G401.6 (cell line): ENCODE results near the gene NBPF12.
"Not testable (repeated sequence)": the region's sequence is repeated elsewhere in the genome, so short reads cannot be mapped to it uniquely, and the experiment has no call there.

ENCODE experiments used
- FAIRE-seq: peaks from 2 replicates; lab custom pipeline; 2012; peaks lifted over from hg19 to GRCh38; lab: Jason Lieb, UNC

NBPF12 gene

GRCh38 chr1:146938242-146938902 lies at the start of gene NBPF12:
TSS of gene NBPF12 (plus strand) at chr1:146938324. CDS start at chr1:146960144, 21,820 bp downstream.
- peak; percentile 83 for FAIRE-seq

- FAIRE-seq = not testable (repeated sequence)
These were observed 46.8 kb upstream of the NBPF12 start for GRCh38 chr1:146891355-146891754.

GRCh38 chr1:146892331-146892730 lies 45.8 kb upstream of the NBPF12 start:
- not testable (repeated sequence) for FAIRE-seq

- FAIRE-seq = not testable (repeated sequence)
These were observed 30.4 kb upstream of the NBPF12 start for GRCh38 chr1:146907565-146908261.

- not testable (repeated sequence) for FAIRE-seq
These were observed 25.1 kb upstream of the NBPF12 start for GRCh38 chr1:146912975-146913374.

- FAIRE-seq = not testable (repeated sequence)
These were observed 17.3 kb upstream of the NBPF12 start for GRCh38 chr1:146920811-146921210.

- not testable (repeated sequence) for FAIRE-seq
These were observed 15.5 kb upstream of the NBPF12 start for GRCh38 chr1:146922614-146923013.

GRCh38 chr1:146924106-146924505 lies 14.0 kb upstream of the NBPF12 start:
- FAIRE-seq = not testable (repeated sequence)

- FAIRE-seq = not testable (repeated sequence)
These were observed 11.7 kb upstream of the NBPF12 start for GRCh38 chr1:146926413-146926812.

- not testable (repeated sequence) for FAIRE-seq
These were observed 7.9 kb upstream of the NBPF12 start for GRCh38 chr1:146930225-146930624.

GRCh38 chr1:146934390-146935223 lies 3.5 kb upstream of the NBPF12 start:
- not testable (repeated sequence) for FAIRE-seq

- not testable (repeated sequence) for FAIRE-seq
These were observed 662 bp upstream of the NBPF12 start for GRCh38 chr1:146937462-146937861.

GRCh38 chr1:146938927-146939786 lies 1.0 kb downstream of the NBPF12 start:
- FAIRE-seq = not testable (repeated sequence)

GRCh38 chr1:146940293-146940692 lies 2.2 kb downstream of the NBPF12 start:
- FAIRE-seq = not testable (repeated sequence)

GRCh38 chr1:146943342-146943886 lies 5.3 kb downstream of the NBPF12 start:
- FAIRE-seq = not testable (repeated sequence)

- FAIRE-seq = not testable (repeated sequence)
These were observed 10.0 kb downstream of the NBPF12 start for GRCh38 chr1:146948127-146948526.

GRCh38 chr1:146964340-146964739 lies 26.2 kb downstream of the NBPF12 start:
- not testable (repeated sequence) for FAIRE-seq

- not testable (repeated sequence) for FAIRE-seq
These were observed 28.2 kb downstream of the NBPF12 start for GRCh38 chr1:146966351-146966750.

- FAIRE-seq = not testable (repeated sequence)
These were observed 32.5 kb downstream of the NBPF12 start for GRCh38 chr1:146970656-146971055.

GRCh38 chr1:146972681-146973080 lies 34.6 kb downstream of the NBPF12 start:
- FAIRE-seq = not testable (repeated sequence)

- not testable (repeated sequence) for FAIRE-seq
These were observed 47.7 kb downstream of the NBPF12 start for GRCh38 chr1:146985855-146986254.
